HCT116 (cell line): ENCODE results near the gene MBD6. TPM values are rescaled to one million over a fixed set of nuclear protein-coding genes. Genes with fewer than 3 reads are reported as not detected.
"Not testable (repeated sequence)": the region's sequence is repeated elsewhere in the genome, so short reads cannot be mapped to it uniquely, and the experiment has no call there.

Source experiments
- ATAC-seq: fragments of 200-7000 bp; cut with Tn5 transposase; 2 replicates; pipeline ENCODE4 v1.9.1; 2020; ENCODE audit warnings: mild to moderate bottlenecking, moderate library complexity
- BruUV-seq: library from RNA; stranded (reverse); fragments of 400-500 nt; replicated peaks from 2 replicates; lab custom pipeline; 2021; lab: Mats Ljungman, UMichigan
- CTCF ChIA-PET: fragments of 300-600 bp; sonication (Branson Sonifier 250); formaldehyde crosslinking; loops from one replicate; lab custom pipeline; 2021; ENCODE audit warnings: antibody characterized with exemption; lab: Charles Lee
- POLR2A ChIA-PET: fragments of 300-600, 350-600 bp; sonication (Branson Sonifier 250); formaldehyde crosslinking; loops from one replicate; lab custom pipeline; 2021; ENCODE audit warnings: antibody characterized with exemption; lab: Charles Lee
- RAD21 ChIA-PET, 2 experiments: fragments of 300-600 bp; sonication (Branson Sonifier 250); formaldehyde crosslinking; loops; one replicate each; lab custom pipeline; 2023; ENCODE audit warnings: low total read pairs in 2 of 2; ENCODE audit not compliant: uncharacterized antibody in 2 of 2, unreplicated experiment in 2 of 2, low non-redundant PET in 1 of 2; lab: Charles Lee
- DNase-seq: peaks from one replicate; pipeline ENCODE4 v3.0.0-alpha.2; 2010; ENCODE audit warnings: low read depth, low spot score
- H2AFZ ChIP-seq: fragments of 200-600 bp; shearing (Covaris generic), sonication (generic); 2 replicates; pipeline ENCODE4 v1.6.1; 2017; ENCODE audit warnings: low read depth, mixed run types, mixed read lengths, antibody characterized with exemption, low read length; ENCODE audit not compliant: poor library complexity, severe bottlenecking
- H3K27ac ChIP-seq: 2 replicates; pipeline ENCODE4 v1.5.1; 2012; ENCODE audit warnings: low read depth, low read length
- H3K27me3 ChIP-seq: fragments of 200-600 bp; sonication (generic); 2 replicates; pipeline ENCODE4 v1.6.1; 2016; ENCODE audit warnings: mixed run types, low read length, mixed read lengths; ENCODE audit not compliant: insufficient read depth
- H3K36me3 ChIP-seq, 2 experiments: fragments of 200-500 bp in 1 of 2; fragments of 200-600 bp in 1 of 2; sonication (Bioruptor generic) in 1 of 2; sonication (generic) in 1 of 2; 2 replicates each; pipeline versions ENCODE4 v1.5.1 to v1.6.1; 2014 to 2016; ENCODE audit warnings: low read length in 2 of 2, inconsistent platforms in 1 of 2, mixed read lengths in 1 of 2, mixed run types in 1 of 2; ENCODE audit not compliant: insufficient read depth in 2 of 2, control insufficient read depth in 1 of 2
- H3K4me1 ChIP-seq, 2 experiments: fragments of 200-600 bp in 1 of 2; sonication (generic) in 1 of 2; 2 replicates each; pipeline versions ENCODE4 v1.5.1 to v1.6.1; 2012 to 2017; ENCODE audit warnings: low read length in 2 of 2, inconsistent platforms in 1 of 2, mild to moderate bottlenecking in 1 of 2, mixed read lengths in 1 of 2, mixed run types in 1 of 2, moderate library complexity in 1 of 2; ENCODE audit not compliant: insufficient read depth in 2 of 2, control insufficient read depth in 1 of 2
- H3K4me2 ChIP-seq: fragments of 200-600 bp; sonication (generic); 2 replicates; pipeline ENCODE4 v1.6.1; 2017; ENCODE audit warnings: mixed run types, low read length, mixed read lengths
- H3K4me3 ChIP-seq, 2 experiments: fragments of 200-600 bp in 1 of 2; sonication (generic) in 1 of 2; replicated peaks in 1 of 2; 2 replicates each; pipeline ENCODE4 v1.5.1; 2011 to 2016; ENCODE audit warnings: low read length in 2 of 2, control low read depth in 1 of 2, low read depth in 1 of 2, mild to moderate bottlenecking in 1 of 2, mixed read lengths in 1 of 2, mixed run types in 1 of 2
- H3K79me2 ChIP-seq: fragments of 200-600 bp; sonication (generic); 2 replicates; pipeline ENCODE4 v1.6.1; 2017; ENCODE audit warnings: mild to moderate bottlenecking, mixed run types, low read length, moderate library complexity, mixed read lengths; ENCODE audit not compliant: insufficient read depth
- H3K9ac ChIP-seq: fragments of 200-600 bp; sonication (generic); 2 replicates; pipeline ENCODE4 v1.6.1; 2016; ENCODE audit warnings: low read length, mixed read lengths
- H3K9me2 ChIP-seq: fragments of 200-600 bp; sonication (generic), shearing (Covaris generic); 2 replicates; pipeline ENCODE4 v1.6.1; 2017; ENCODE audit warnings: mixed run types, mild to moderate bottlenecking, moderate library complexity; ENCODE audit not compliant: insufficient read depth
- H3K9me3 ChIP-seq, 2 experiments: fragments of 200-500 bp in 1 of 2; fragments of 200-600 bp in 1 of 2; sonication (Bioruptor generic) in 1 of 2; sonication (generic) in 1 of 2; 2 replicates each; pipeline ENCODE4 v1.6.1; 2014 to 2017; ENCODE audit warnings: low read length in 2 of 2, mixed read lengths in 2 of 2, inconsistent platforms in 1 of 2, low read depth in 1 of 2, mild to moderate bottlenecking in 1 of 2, mixed run types in 1 of 2, moderate library complexity in 1 of 2; ENCODE audit not compliant: control insufficient read depth in 1 of 2, insufficient read depth in 1 of 2
- H4K20me1 ChIP-seq: fragments of 200-600 bp; sonication (generic), shearing (Covaris generic); 2 replicates; pipeline ENCODE4 v1.6.1; 2017; ENCODE audit warnings: mixed run types, mild to moderate bottlenecking, moderate library complexity; ENCODE audit not compliant: insufficient read depth
- CEBPB ChIP-seq: IDR thresholded peaks from 2 replicates; pipeline ENCODE4 v1.6.1; 2012; ENCODE audit warnings: low read depth
- FOSL1 ChIP-seq: IDR thresholded peaks from 2 replicates; pipeline ENCODE4 v1.6.1; 2012; ENCODE audit warnings: low read depth
- JUND ChIP-seq: IDR thresholded peaks from 2 replicates; pipeline ENCODE4 v1.6.1; 2012
- intact Hi-C: fragments of 100-400 bp; cut with micrococcal nuclease; formaldehyde crosslinking; loops from 2 replicates; pipeline ENCODE4 v1.10.0; 2022
- total RNA-seq: library from RNA; stranded (reverse); gene quantifications from one replicate; pipeline ENCODE4 v1.2.1, GENCODE V29; 2021; ENCODE audit not compliant: unreplicated experiment

MBD6 gene
- total RNA-seq, 1 experiment from 2014 or later = 70.1 TPM

- TF ChIP-seq FOSL1 = no peak
- no peak for TF ChIP-seq CEBPB
- ChIA-PET RAD21 (no interaction called here), CTCF (interaction anchor here (1.1 kb wide), 1 partner anchor 23 kb away, joined by 3 read pairs; no protein-coding TSS in a partner anchor), POLR2A (no interaction called here)
- Histone ChIP-seq H3K4me3 (no peak overlapping the region), H3K4me1 (peaks cover 9 to 16% of the 10 kb centered on the region in 2 experiments), H2AFZ (no peak overlapping the region), H3K27ac (no peak overlapping the region), H3K4me2 (peak overlapping the region; percentile 50; the same call in 1 of the 2 replicates), H3K36me3 (no peaks in the 10 kb centered on the region), H3K9me3 (no peaks in the 10 kb centered on the region), H3K9me2 (no peaks in the 10 kb centered on the region), H3K9ac (no peak overlapping the region), H4K20me1 (no peaks in the 10 kb centered on the region), H3K27me3 (no peaks in the 10 kb centered on the region), H3K79me2 (no peaks in the 10 kb centered on the region)
- no peak for DNase-seq
- ATAC-seq = no peak
- intact Hi-C loops = no loop called here
- no TSS peak for BruUV-seq
Measured at GRCh38 chr12:57560516-57560915, 37.9 kb downstream of the MBD6 start.

DNA sequence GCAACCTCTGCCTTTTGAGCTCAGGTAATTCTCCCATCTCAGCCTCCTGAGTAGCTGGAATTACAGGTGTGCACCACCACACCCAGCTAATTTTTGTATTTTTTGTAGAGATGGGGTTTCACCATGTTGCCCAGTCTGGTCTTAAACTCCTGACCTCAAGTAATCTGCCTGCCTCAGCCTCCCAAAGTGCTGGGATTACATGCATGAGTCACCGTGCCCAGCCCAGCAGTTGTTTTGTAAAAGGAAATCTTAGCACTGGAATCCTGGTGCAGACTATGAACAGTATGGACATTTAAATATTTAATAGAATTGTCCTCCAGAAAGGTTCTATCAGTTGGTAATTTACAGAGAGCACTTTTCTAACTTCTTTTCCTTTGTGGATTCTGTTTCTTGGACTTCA lies 38.5 kb downstream of the MBD6 start:
- intact Hi-C loops, H3K27ac ChIP-seq, H3K36me3 ChIP-seq, BruUV-seq, DNase-seq, H3K9ac ChIP-seq, H3K27me3 ChIP-seq, H3K9me3 ChIP-seq, H2AFZ ChIP-seq, H3K9me2 ChIP-seq, H4K20me1 ChIP-seq, H3K4me3 ChIP-seq, H3K79me2 ChIP-seq, RAD21 ChIA-PET, POLR2A ChIA-PET: not testable (repeated sequence)
- CTCF ChIA-PET = interaction anchor here (1.1 kb wide), 1 partner anchor 22 kb away, joined by 3 read pairs; no protein-coding TSS in a partner anchor
- ATAC-seq = peak; percentile 59
- H3K4me1 ChIP-seq = peaks cover 9 to 16% of the 10 kb centered on the region in 2 experiments
- TF ChIP-seq JUND (peak; percentile 45; the same call in 1 of the 2 replicates), FOSL1 (peak; percentile 41)
- peak overlapping the region; percentile 50 for H3K4me2 ChIP-seq
